K562 (cell line): Measurements from ENCODE around the gene RXRB. TPM values are rescaled to one million over a fixed set of nuclear protein-coding genes. Genes with fewer than 3 reads are reported as not detected.

Experiments used
- ATAC-seq: fragments of 200-7000 bp; cut with Tn5 transposase; 3 replicates; pipeline ENCODE4 v1.9.1; 2020; ENCODE audit warnings: moderate library complexity
- BruUV-seq: library from RNA; stranded (reverse); fragments of 400-500 nt; replicated peaks from 2 replicates; lab custom pipeline; 2021; lab: Mats Ljungman, UMichigan
- CTCF ChIA-PET: fragments of 300-600 bp; formaldehyde crosslinking; extraction: SDS; loops from one replicate; lab custom pipeline; 2021; ENCODE audit warnings: low intra/inter-chr PET ratio; lab: Yijun Ruan, JAX
- POLR2A ChIA-PET: fragments of 300-600, 350-650 bp; sonication (Branson Sonifier 250); formaldehyde crosslinking; extraction: SDS; loops from one replicate; lab custom pipeline; 2021; ENCODE audit warnings: antibody characterized with exemption, inconsistent platforms; lab: Yijun Ruan, JAX
- DNase-seq, 4 experiments: peaks; one replicate each; pipeline versions ENCODE4 v3.0.0 to v3.0.0-alpha.2; 2011 to 2018; ENCODE audit warnings: low spot score in 3 of 4, mixed read lengths in 3 of 4; ENCODE audit errors: extremely low read depth in 1 of 4
- FAIRE-seq: peaks from 2 replicates; lab custom pipeline; 2011; peaks lifted over from hg19 to GRCh38; lab: Jason Lieb, UNC
- H2AFZ ChIP-seq: 2 replicates; pipeline ENCODE4 v1.6.0; 2011; ENCODE audit warnings: low read depth, low read length, control low read depth, inconsistent platforms
- H3K27ac ChIP-seq: fragments of 200-600 bp; 3 replicates; pipeline ENCODE4 v1.8.0; 2011; ENCODE audit warnings: low read depth, mild to moderate bottlenecking, control low read depth, inconsistent platforms, low read length, moderate library complexity, mixed read lengths; ENCODE audit errors: extremely low read depth
- H3K27me3 ChIP-seq, 2 experiments: fragments of 300-600 bp in 1 of 2; 2 replicates in 1 of 2; 3 replicates in 1 of 2; pipeline versions ENCODE4 v1.6.0 to v1.8.0; 2011; ENCODE audit warnings: inconsistent platforms in 2 of 2, low read length in 2 of 2, mild to moderate bottlenecking in 1 of 2, mixed read lengths in 1 of 2, moderate library complexity in 1 of 2; ENCODE audit not compliant: control insufficient read depth in 2 of 2, insufficient read depth in 2 of 2
- H3K36me3 ChIP-seq: fragments of 300-600 bp; 3 replicates; pipeline ENCODE4 v1.8.0; 2011; ENCODE audit warnings: mild to moderate bottlenecking, low read length, inconsistent platforms; ENCODE audit not compliant: control insufficient read depth, insufficient read depth
- H3K4me1 ChIP-seq, 2 experiments: fragments of 200-600 bp in 1 of 2; replicated peaks in 1 of 2; 2 replicates in 1 of 2; 3 replicates in 1 of 2; pipeline versions ENCODE4 v1.5.1 to v1.8.0; 2011; ENCODE audit warnings: inconsistent platforms in 2 of 2, low read length in 2 of 2, mild to moderate bottlenecking in 1 of 2, mixed read lengths in 1 of 2, moderate library complexity in 1 of 2; ENCODE audit not compliant: control insufficient read depth in 2 of 2, insufficient read depth in 2 of 2
- H3K4me2 ChIP-seq: 2 replicates; pipeline ENCODE4 v1.6.1; 2011; ENCODE audit warnings: low read length, control low read depth, inconsistent platforms, mixed read lengths; ENCODE audit not compliant: insufficient read depth
- H3K4me3 ChIP-seq: fragments of 200-600 bp; sonication (generic), shearing (Covaris generic); 2 replicates; pipeline ENCODE4 v1.5.1; 2016; ENCODE audit warnings: control low read depth, inconsistent platforms
- H3K79me2 ChIP-seq: fragments of 200-600 bp; 3 replicates; pipeline ENCODE4 v1.8.0; 2011; ENCODE audit warnings: low read length, inconsistent platforms; ENCODE audit not compliant: control insufficient read depth, insufficient read depth
- H3K9ac ChIP-seq, 2 experiments: 2 replicates each; pipeline versions ENCODE4 v1.6.0 to v1.6.1; 2011; ENCODE audit warnings: low read depth in 2 of 2, low read length in 2 of 2, control low read depth in 1 of 2, inconsistent platforms in 1 of 2, mild to moderate bottlenecking in 1 of 2, mixed read lengths in 1 of 2; ENCODE audit not compliant: insufficient read depth in 1 of 2
- H3K9me1 ChIP-seq: one replicate; pipeline ENCODE4 v1.6.0; 2011; ENCODE audit warnings: inconsistent platforms, mild to moderate bottlenecking, low read length, moderate library complexity; ENCODE audit not compliant: control insufficient read depth, insufficient read depth
- H3K9me3 ChIP-seq: replicated peaks from 2 replicates; pipeline ENCODE4 v1.5.1; 2011; ENCODE audit warnings: low read depth, low read length, inconsistent platforms; ENCODE audit not compliant: control insufficient read depth, insufficient read depth
- H4K20me1 ChIP-seq: replicated peaks from 2 replicates; pipeline ENCODE4 v1.6.1; 2011; ENCODE audit warnings: low read length, inconsistent platforms, mixed read lengths; ENCODE audit not compliant: control insufficient read depth, insufficient read depth
- CREBBP ChIP-seq: IDR thresholded peaks from one replicate; pipeline ENCODE4 v1.6.1; 2012; ENCODE audit warnings: low read depth, mild to moderate bottlenecking, control low read depth, inconsistent platforms, low read length
- E2F8 ChIP-seq: fragments of 450-650 bp; IDR thresholded peaks from 2 replicates; pipeline ENCODE4 v1.7.1; 2018; ENCODE audit warnings: mild to moderate bottlenecking, low read depth; ENCODE audit not compliant: partially characterized antibody
- GABPA ChIP-seq: fragments of 200-800 bp; sonication (Bioruptor generic); conservative IDR thresholded peaks from 2 replicates; pipeline ENCODE4 v1.6.1; 2016; ENCODE audit warnings: low read depth, missing genetic modification characterization, missing compliant biosample characterization
- GTF2F1 ChIP-seq: IDR thresholded peaks from 2 replicates; pipeline ENCODE4 v1.6.1; 2011; ENCODE audit warnings: low read depth, low read length, improper control_type of control experiment
- MIER1 ChIP-seq: fragments of 450-650 bp; IDR thresholded peaks from 2 replicates; pipeline ENCODE4 v1.6.1; 2016; ENCODE audit warnings: antibody characterized with exemption, mild to moderate bottlenecking, low read depth
- TFAM ChIP-seq: fragments of 250-450 bp; sonication (Bioruptor Pico); conservative IDR thresholded peaks from 2 replicates; pipeline ENCODE4 v1.5.0; 2021; ENCODE audit warnings: mild to moderate bottlenecking, moderate library complexity
- WGBS: fragments of 100-300 bp; shearing (Covaris generic); methylation state at CpG from one replicate; pipeline ENCODE4 v1.1.6; 2016; ENCODE audit warnings: low coverage, mixed read lengths; ENCODE audit not compliant: insufficient coverage; ENCODE audit errors: missing lambda C conversion rate; 5-methylcytosine and 5-hydroxymethylcytosine counted together
- in situ Hi-C: fragments of 300-500 bp; cut with MboI; formaldehyde crosslinking; loops from 4 replicates; pipeline ENCODE4 v1.15.0; 2018; ENCODE audit warnings: inconsistent platforms, mixed read lengths
- intact Hi-C: fragments of 100-400 bp; cut with micrococcal nuclease; formaldehyde crosslinking; loops from 2 replicates; pipeline ENCODE4 v1.14.2; 2022
- polyA plus RNA-seq, 8 experiments: library from polyadenylated mRNA; depleted of rRNA in 4 of 8; stranded (reverse) in 5 of 8; unstranded in 3 of 8; fragments of >200 nt; fragmentation: Nextera tagmentation in 2 of 8; fragmentation: Illumina TruSeq in 1 of 8; extraction: Ambion mirVana in 2 of 8; extraction: Trizol in 1 of 8; gene quantifications; 2 replicates each; pipeline versions ENCODE4 v1.2.1 to v1.2.3, GENCODE V29; 2011 to 2014; ENCODE audit warnings: inconsistent platforms in 1 of 8, missing spikeins in 1 of 8
- total RNA-seq, 7 experiments: library from RNA; depleted of rRNA in 6 of 7; stranded (reverse); fragments of >200 nt in 6 of 7; fragmentation: Illumina TruSeq in 2 of 7; extraction: Trizol in 2 of 7; gene quantifications; 2 replicates each; pipeline versions ENCODE4 v1.2.1 to v1.2.3, GENCODE V29; 2011 to 2021; ENCODE audit warnings: low replicate concordance in 1 of 7
- TF ChIP-seq, protein P1 (sequence below), 2 experiments: fragments of 200-800 bp in 1 of 2; sonication (Bioruptor generic) in 1 of 2; sonication (generic) in 1 of 2; formaldehyde crosslinking in 1 of 2; IDR thresholded peaks in 1 of 2; conservative IDR thresholded peaks in 1 of 2; 2 replicates each; pipeline versions ENCODE4 v1.5.0 to v1.6.1; 2016 to 2020; ENCODE audit warnings: missing compliant biosample characterization in 1 of 2, missing genetic modification characterization in 1 of 2, missing genetic modification reagents in 1 of 2
- TF ChIP-seq, protein P2 (sequence below): sonication (generic); formaldehyde crosslinking; IDR thresholded peaks from 2 replicates; pipeline ENCODE4 v1.8.0; 2022; ENCODE audit warnings: missing genetic modification reagents, mild to moderate bottlenecking, borderline replicate concordance

The RXRB gene
- total and polyA plus RNA-seq, 9 of the 15 experiments (the other 6 are each of a cell fraction or from before 2014, with no cell fraction given): 0.76 to 35.5 (median 18.4) TPM

DNA sequence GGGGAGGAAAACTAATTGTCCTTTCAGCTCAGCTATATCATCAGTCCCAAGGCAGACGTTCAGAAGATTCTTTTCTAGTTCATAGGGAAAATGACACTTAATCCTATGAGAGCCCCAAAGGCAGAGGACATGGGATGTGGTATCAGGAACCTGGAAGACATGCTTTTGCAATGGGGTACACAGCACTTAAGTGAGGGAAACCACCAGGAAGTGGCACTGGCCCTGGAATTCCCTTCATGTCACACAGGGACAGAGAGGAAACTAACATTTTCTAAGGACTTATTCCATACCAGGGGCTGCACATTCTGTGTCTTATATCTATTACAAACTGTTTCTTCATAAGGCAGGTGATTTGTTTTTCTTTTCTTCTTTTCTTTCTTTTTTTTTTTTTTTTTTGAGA, 43.0 kb upstream of the RXRB start:
- FAIRE-seq (no peak), DNase-seq (no peak)
- 0% methylated on average over 1 of the region's 1 CpG for WGBS
- H3K4me1 ChIP-seq: peaks cover 5% of the 10 kb centered on the region in 2 experiments
- peaks cover 33 to 36% of the 10 kb centered on the region in 2 experiments for H3K27me3 ChIP-seq
- no peak overlapping the region for H2AFZ ChIP-seq
- H3K27ac ChIP-seq: no peak overlapping the region
- CTCF ChIA-PET: interaction anchor here (0.6 to 0.7 kb wide), 2 partner anchors 225 to 346 kb away, joined by 4 read pairs; no protein-coding TSS in a partner anchor
- intact Hi-C loops (no loop called here), in situ Hi-C loops (no loop called here)
- BruUV-seq: no TSS peak
- H3K4me3 ChIP-seq: no peak overlapping the region
- 0 out of 2 replicates have a peak, but pooled peaks cover 3% of the 10 kb centered on the region for H4K20me1 ChIP-seq
- POLR2A ChIA-PET: interaction anchor here (0.6 to 1.2 kb wide), 4 partner anchors 28 to 148 kb away, joined by 3 to 5 read pairs (median 4); partner anchors contain the start of genes KIFC1, RPS18 and VPS52
- no peak overlapping the region for H3K9ac ChIP-seq
- H3K9me3 ChIP-seq: no peaks in the 10 kb centered on the region
- no peaks in the 10 kb centered on the region for H3K36me3 ChIP-seq
- H3K4me2 ChIP-seq: no peak overlapping the region
- H3K79me2 ChIP-seq: no peaks in the 10 kb centered on the region
- TF ChIP-seq GABPA (no peak), CREBBP (no peak), E2F8 (no peak), GTF2F1 (no peak), MIER1 (no peak), TFAM (CRISPR knock-in tag) (no peak)
- TF ChIP-seq, protein P1, sequence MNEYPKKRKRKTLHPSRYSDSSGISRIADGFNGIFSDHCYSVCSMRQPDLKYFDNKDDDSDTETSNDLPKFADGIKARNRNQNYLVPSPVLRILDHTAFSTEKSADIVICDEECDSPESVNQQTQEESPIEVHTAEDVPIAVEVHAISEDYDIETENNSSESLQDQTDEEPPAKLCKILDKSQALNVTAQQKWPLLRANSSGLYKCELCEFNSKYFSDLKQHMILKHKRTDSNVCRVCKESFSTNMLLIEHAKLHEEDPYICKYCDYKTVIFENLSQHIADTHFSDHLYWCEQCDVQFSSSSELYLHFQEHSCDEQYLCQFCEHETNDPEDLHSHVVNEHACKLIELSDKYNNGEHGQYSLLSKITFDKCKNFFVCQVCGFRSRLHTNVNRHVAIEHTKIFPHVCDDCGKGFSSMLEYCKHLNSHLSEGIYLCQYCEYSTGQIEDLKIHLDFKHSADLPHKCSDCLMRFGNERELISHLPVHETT (CRISPR knock-in tag; conservative IDR thresholded peaks at IDR 0.05 in 1 of 2, IDR thresholded peaks at IDR 0.05 in 1 of 2): no peak
- TF ChIP-seq, protein P2, sequence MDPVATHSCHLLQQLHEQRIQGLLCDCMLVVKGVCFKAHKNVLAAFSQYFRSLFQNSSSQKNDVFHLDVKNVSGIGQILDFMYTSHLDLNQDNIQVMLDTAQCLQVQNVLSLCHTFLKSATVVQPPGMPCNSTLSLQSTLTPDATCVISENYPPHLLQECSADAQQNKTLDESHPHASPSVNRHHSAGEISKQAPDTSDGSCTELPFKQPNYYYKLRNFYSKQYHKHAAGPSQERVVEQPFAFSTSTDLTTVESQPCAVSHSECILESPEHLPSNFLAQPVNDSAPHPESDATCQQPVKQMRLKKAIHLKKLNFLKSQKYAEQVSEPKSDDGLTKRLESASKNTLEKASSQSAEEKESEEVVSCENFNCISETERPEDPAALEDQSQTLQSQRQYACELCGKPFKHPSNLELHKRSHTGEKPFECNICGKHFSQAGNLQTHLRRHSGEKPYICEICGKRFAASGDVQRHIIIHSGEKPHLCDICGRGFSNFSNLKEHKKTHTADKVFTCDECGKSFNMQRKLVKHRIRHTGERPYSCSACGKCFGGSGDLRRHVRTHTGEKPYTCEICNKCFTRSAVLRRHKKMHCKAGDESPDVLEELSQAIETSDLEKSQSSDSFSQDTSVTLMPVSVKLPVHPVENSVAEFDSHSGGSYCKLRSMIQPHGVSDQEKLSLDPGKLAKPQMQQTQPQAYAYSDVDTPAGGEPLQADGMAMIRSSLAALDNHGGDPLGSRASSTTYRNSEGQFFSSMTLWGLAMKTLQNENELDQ (CRISPR knock-in tag): no peak
- TF ChIP-seq, all 486 proteins: peak for 0
- no peak for ATAC-seq
- H3K9me1 ChIP-seq: no peaks in the 10 kb centered on the region
